GM12865 (cell line): ENCODE data around the gene BCAR3.
"Not testable (repeated sequence)": the region's sequence is repeated elsewhere in the genome, so short reads cannot be mapped to it uniquely, and the experiment has no call there.

Source experiments
- DNase-seq: peaks from one replicate; pipeline ENCODE4 v3.0.0; 2010; ENCODE audit warnings: low read depth
- H3K4me3 ChIP-seq: 2 replicates; pipeline ENCODE4 v1.5.1; 2011; ENCODE audit warnings: mild to moderate bottlenecking, low read depth, low read length, control low read depth
- TF ChIP-seq, protein P1 (sequence below): IDR thresholded peaks from 2 replicates; pipeline ENCODE4 v1.5.1; 2011; ENCODE audit warnings: low read length, control low read depth, low read depth, inconsistent platforms; ENCODE audit not compliant: insufficient read depth; ENCODE audit errors: missing control alignments

Gene BCAR3

DNA sequence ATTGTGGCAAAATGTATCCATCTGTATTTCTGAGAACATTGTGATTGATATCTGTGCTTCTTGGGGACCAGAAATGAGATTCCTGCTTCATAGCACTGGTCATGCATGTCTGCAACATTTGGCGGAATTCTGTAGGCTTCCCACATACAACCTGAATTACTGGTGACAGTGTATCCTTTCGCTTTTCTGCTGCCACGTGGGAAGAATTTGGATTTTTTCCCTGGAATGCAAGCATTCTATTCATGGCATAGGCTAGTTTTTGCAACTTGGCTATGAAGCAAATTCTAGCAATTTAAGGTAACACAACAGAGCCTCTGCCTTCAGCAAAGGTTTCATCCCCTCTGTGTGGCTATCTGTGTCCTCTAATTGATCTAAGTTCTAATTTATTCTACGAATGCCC lies 85.9 kb downstream of the BCAR3 start:
- TF ChIP-seq, protein P1, sequence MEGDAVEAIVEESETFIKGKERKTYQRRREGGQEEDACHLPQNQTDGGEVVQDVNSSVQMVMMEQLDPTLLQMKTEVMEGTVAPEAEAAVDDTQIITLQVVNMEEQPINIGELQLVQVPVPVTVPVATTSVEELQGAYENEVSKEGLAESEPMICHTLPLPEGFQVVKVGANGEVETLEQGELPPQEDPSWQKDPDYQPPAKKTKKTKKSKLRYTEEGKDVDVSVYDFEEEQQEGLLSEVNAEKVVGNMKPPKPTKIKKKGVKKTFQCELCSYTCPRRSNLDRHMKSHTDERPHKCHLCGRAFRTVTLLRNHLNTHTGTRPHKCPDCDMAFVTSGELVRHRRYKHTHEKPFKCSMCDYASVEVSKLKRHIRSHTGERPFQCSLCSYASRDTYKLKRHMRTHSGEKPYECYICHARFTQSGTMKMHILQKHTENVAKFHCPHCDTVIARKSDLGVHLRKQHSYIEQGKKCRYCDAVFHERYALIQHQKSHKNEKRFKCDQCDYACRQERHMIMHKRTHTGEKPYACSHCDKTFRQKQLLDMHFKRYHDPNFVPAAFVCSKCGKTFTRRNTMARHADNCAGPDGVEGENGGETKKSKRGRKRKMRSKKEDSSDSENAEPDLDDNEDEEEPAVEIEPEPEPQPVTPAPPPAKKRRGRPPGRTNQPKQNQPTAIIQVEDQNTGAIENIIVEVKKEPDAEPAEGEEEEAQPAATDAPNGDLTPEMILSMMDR, result no peak
- H3K4me3 ChIP-seq, result no peak overlapping the region
- no peak for DNase-seq

DNA sequence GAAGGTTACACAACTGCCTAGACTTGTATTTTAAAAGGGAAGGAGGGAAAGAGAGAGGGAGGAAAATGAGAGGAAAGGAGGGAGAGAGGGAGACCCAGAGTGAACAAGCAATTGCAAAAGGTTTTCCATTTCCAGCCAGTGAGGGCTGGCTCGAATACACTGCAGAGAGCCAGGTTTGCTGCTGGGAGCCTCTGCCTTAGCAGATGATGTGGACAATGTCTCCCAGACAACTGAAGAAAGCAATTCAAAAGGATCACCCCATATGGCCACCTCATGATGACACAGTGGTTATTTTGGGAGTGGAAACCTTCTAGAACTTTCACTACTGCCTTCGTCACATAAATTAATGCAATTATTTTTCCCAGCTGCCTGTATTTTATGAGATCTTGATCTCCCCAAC lies 86.4 kb downstream of the BCAR3 start:
- DNase-seq, result no peak

DNA sequence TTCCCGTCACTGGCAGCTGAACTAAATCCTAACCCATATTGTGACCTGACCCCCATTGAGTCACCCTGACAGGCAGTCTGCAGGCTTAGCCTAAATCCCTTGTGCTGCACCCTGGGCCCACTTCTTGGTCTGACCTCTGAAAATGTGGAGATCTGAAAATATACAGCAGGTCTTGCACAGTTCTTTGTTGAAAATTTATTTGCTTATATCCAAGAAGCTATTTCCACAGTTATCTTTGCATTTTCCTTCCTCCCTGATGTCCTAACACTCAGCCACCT lies 87.1 kb downstream of the BCAR3 start:
- DNase-seq, result no peak
- TF ChIP-seq, protein P1, result no peak
- H3K4me3 ChIP-seq, result no peak overlapping the region

More for the DNA sequence above, 86.4 kb downstream of the BCAR3 start:
- no peak overlapping the region for H3K4me3 ChIP-seq
- TF ChIP-seq, protein P1, result no peak

- no peak for DNase-seq
- no peak overlapping the region for H3K4me3 ChIP-seq
- TF ChIP-seq, protein P1, result no peak
These were observed 87.6 kb downstream of the BCAR3 start for GRCh38 chr1:93593854-93594602.

DNA sequence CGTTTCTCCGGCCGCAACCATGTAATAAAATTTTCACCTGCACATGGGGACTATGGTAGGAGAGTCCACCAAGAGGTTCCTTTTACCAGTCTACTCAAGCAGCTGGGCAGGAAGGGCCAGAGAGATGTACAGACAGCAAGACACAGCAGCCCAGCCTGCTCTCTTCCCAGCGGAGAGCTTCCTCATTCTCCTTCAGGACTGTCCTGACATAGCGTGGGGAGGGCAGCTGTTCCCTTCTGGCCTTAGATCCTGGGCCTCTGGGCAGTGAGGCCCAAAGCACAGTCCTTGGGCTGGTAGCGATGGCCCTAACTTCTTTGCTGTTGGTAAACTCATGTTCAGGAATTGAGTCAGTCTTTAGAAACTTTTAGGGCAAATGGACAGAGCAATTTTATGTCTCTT lies 89.1 kb downstream of the BCAR3 start:
- no peak for DNase-seq
- TF ChIP-seq, protein P1, result no peak
- H3K4me3 ChIP-seq, result no peak overlapping the region

DNA sequence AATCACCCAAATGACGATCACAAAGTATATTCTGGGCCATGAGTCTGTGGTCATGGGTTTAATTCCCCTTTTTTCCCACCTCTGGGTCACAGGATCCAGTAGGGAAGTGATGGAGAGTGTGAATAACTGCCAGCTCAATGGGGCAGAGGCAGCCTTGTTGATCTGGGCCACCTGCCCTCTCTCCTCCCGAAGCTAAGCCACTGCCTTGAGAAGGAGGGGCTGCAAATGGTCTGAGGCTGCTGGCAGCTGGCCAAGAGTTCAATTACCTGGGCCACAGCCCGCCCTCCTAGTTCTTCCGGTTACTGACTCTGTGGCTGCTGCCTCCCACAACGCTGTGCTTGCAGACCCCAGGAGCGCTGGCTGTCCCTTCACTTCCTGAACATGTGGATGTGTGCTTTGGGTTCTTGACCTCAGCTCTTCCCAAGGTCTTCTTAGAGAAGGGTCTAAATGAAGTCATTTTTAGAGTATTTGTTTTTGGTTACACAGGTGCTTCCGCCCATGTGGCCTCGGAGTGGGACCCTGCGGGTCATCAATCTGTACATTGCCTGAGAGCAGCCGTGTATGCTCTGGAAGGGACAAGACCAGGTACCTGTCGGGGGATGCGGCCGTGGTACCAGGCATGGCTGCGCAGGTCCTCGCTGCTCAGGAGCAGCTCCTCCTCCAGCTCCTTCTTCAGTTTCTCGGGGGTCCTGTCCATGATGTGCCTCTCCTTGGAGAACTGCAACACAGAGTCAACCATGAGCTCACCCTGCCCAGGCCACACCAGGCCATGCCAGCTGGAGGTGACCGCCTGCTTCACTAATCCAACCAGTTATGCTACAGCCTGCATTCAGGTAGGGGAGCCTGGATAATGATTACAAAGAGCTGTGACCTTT lies 89.7 kb downstream of the BCAR3 start:
- DNase-seq, result peak; percentile 78
- H3K4me3 ChIP-seq, result no peak overlapping the region
- TF ChIP-seq, protein P1, result no peak

- H3K4me3 ChIP-seq, DNase-seq: not testable (repeated sequence)
These were observed 90.4 kb downstream of the BCAR3 start for GRCh38 chr1:93591291-93591675.
